ENCODE results near the gene ZNF141. TPM values are rescaled to one million over a fixed set of nuclear protein-coding genes. Genes with fewer than 3 reads are reported as not detected.
"Not testable (repeated sequence)": the region's sequence is repeated elsewhere in the genome, so short reads cannot be mapped to it uniquely, and the experiment has no call there.

ZNF141 gene
- total RNA-seq, 1 donor from 2014 or later, result 10.3 TPM

- Histone ChIP-seq H3K4me3 (ENCODE audit: insufficient read depth, low read depth, low read length) (no peak overlapping the region), H3K27me3 (ENCODE audit: insufficient read depth, low read length) (no peaks in the 10 kb centered on the region), H4K20me1 (ENCODE audit: insufficient read depth, low read length) (no peaks in the 10 kb centered on the region), H3K9me3 (ENCODE audit: insufficient read depth, low read depth, low read length) (peaks cover 43% of the 10 kb centered on the region), H3K9ac (ENCODE audit: low read length) (no peak overlapping the region), H3K36me3 (ENCODE audit: insufficient read depth, low read length) (no peaks in the 10 kb centered on the region), H2AFZ (ENCODE audit: low read depth, low read length) (peak overlapping the region; percentile 10), H3K4me1 (ENCODE audit: insufficient read depth, low read length) (no peaks in the 10 kb centered on the region), H3K27ac (ENCODE audit: low read depth, low read length) (no peak overlapping the region), H3K79me2 (ENCODE audit: insufficient read depth, low read length) (no peaks in the 10 kb centered on the region), H3K4me2 (ENCODE audit: low read length) (no peak overlapping the region)
- FAIRE-seq (no peak), DNase-seq (ENCODE audit: low read depth) (no peak)
- no peak for TF ChIP-seq EZH2 (IDR thresholded peaks at IDR 0.05; ENCODE audit: insufficient read depth, low read length)
- TF ChIP-seq, protein P1, sequence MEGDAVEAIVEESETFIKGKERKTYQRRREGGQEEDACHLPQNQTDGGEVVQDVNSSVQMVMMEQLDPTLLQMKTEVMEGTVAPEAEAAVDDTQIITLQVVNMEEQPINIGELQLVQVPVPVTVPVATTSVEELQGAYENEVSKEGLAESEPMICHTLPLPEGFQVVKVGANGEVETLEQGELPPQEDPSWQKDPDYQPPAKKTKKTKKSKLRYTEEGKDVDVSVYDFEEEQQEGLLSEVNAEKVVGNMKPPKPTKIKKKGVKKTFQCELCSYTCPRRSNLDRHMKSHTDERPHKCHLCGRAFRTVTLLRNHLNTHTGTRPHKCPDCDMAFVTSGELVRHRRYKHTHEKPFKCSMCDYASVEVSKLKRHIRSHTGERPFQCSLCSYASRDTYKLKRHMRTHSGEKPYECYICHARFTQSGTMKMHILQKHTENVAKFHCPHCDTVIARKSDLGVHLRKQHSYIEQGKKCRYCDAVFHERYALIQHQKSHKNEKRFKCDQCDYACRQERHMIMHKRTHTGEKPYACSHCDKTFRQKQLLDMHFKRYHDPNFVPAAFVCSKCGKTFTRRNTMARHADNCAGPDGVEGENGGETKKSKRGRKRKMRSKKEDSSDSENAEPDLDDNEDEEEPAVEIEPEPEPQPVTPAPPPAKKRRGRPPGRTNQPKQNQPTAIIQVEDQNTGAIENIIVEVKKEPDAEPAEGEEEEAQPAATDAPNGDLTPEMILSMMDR (IDR thresholded peaks at IDR 0.05; ENCODE audit: insufficient read depth, low read depth, low read length), result no peak
- Mint-ChIP-seq H3K4me3 (ENCODE audit: unreplicated experiment) (no peak overlapping the region), H3K27ac (ENCODE audit: unreplicated experiment) (no peak overlapping the region), H3K27me3 (ENCODE audit: low read depth, unreplicated experiment) (no peaks in the 10 kb centered on the region), H3K4me1 (ENCODE audit: low read depth, unreplicated experiment) (no peaks in the 10 kb centered on the region), H3K36me3 (ENCODE audit: low read depth, unreplicated experiment) (peaks cover 22% of the 10 kb centered on the region), H3K9me3 (ENCODE audit: unreplicated experiment) (peaks cover 55% of the 10 kb centered on the region)
Measured at GRCh38 chr4:385934-386707, 48.5 kb downstream of the ZNF141 start.

- Mint-ChIP-seq H3K4me3 (ENCODE audit: unreplicated experiment) (no peak overlapping the region), H3K27ac (ENCODE audit: unreplicated experiment) (no peak overlapping the region), H3K9me3 (ENCODE audit: unreplicated experiment) (peaks cover 50% of the 10 kb centered on the region), H3K4me1 (ENCODE audit: low read depth, unreplicated experiment) (no peaks in the 10 kb centered on the region), H3K36me3 (ENCODE audit: low read depth, unreplicated experiment) (peaks cover 21% of the 10 kb centered on the region), H3K27me3 (ENCODE audit: low read depth, unreplicated experiment) (no peaks in the 10 kb centered on the region)
- DNase-seq (ENCODE audit: low read depth), result no peak
- no peaks in the 10 kb centered on the region for H3K79me2 ChIP-seq (ENCODE audit: insufficient read depth, low read length)
- no peaks in the 10 kb centered on the region for H3K27me3 ChIP-seq (ENCODE audit: insufficient read depth, low read length)
- H3K27ac ChIP-seq (ENCODE audit: low read depth, low read length), result no peak overlapping the region
- H4K20me1 ChIP-seq (ENCODE audit: insufficient read depth, low read length), result no peaks in the 10 kb centered on the region
- no peak for FAIRE-seq
- H3K4me3 ChIP-seq (ENCODE audit: insufficient read depth, low read depth, low read length), result no peak overlapping the region
- H3K4me1 ChIP-seq (ENCODE audit: insufficient read depth, low read length), result no peaks in the 10 kb centered on the region
- H3K36me3 ChIP-seq (ENCODE audit: insufficient read depth, low read length), result no peaks in the 10 kb centered on the region
- peaks cover 43% of the 10 kb centered on the region for H3K9me3 ChIP-seq (ENCODE audit: insufficient read depth, low read depth, low read length)
- TF ChIP-seq, protein P1 (IDR thresholded peaks at IDR 0.05; ENCODE audit: insufficient read depth, low read depth, low read length), result no peak
- no peak for TF ChIP-seq EZH2 (IDR thresholded peaks at IDR 0.05; ENCODE audit: insufficient read depth, low read length)
- H3K4me2 ChIP-seq (ENCODE audit: low read length), result no peak overlapping the region
- peak overlapping the region; percentile 10 for H2AFZ ChIP-seq (ENCODE audit: low read depth, low read length)
- H3K9ac ChIP-seq (ENCODE audit: low read length), result no peak overlapping the region
Measured at GRCh38 chr4:386708-387105, 49.1 kb downstream of the ZNF141 start.

DNA sequence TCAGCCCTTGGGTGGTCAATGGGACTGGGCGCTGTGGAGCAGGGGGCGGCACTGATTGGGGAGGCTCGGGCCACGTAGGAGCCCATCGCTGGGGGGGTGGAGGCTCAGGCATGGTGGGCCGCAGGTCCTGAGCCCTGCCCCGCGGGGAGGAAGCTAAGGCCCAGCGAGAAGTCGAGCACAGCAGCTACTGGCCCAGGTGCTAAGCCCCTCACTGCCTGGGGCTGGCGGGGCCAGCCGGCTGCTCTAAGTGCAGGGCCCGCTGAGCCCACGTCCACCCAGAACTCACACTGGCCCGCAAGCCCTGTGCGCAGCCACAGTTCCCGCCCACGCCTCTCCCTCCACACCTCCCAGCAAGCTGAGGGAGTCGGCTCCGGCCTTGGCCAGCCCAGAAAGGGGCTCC lies 66.4 kb downstream of the ZNF141 start:
- Mint-ChIP-seq H3K27me3 (ENCODE audit: low read depth, unreplicated experiment) (no peaks in the 10 kb centered on the region), H3K4me3 (ENCODE audit: unreplicated experiment) (no peak overlapping the region), H3K4me1 (ENCODE audit: low read depth, unreplicated experiment) (no peaks in the 10 kb centered on the region), H3K9me3 (ENCODE audit: unreplicated experiment) (peaks cover 40% of the 10 kb centered on the region), H3K27ac (ENCODE audit: unreplicated experiment) (no peak overlapping the region), H3K36me3 (ENCODE audit: low read depth, unreplicated experiment) (peaks cover 14% of the 10 kb centered on the region)
- Histone ChIP-seq H2AFZ (ENCODE audit: low read depth, low read length) (no peak overlapping the region), H3K4me2 (ENCODE audit: low read length) (no peak overlapping the region), H3K4me3 (ENCODE audit: insufficient read depth, low read depth, low read length) (no peak overlapping the region), H3K36me3 (ENCODE audit: insufficient read depth, low read length) (no peaks in the 10 kb centered on the region), H3K9ac (ENCODE audit: low read length) (no peak overlapping the region), H4K20me1 (ENCODE audit: insufficient read depth, low read length) (no peaks in the 10 kb centered on the region), H3K27me3 (ENCODE audit: insufficient read depth, low read length) (no peaks in the 10 kb centered on the region), H3K27ac (ENCODE audit: low read depth, low read length) (no peak overlapping the region), H3K9me3 (ENCODE audit: insufficient read depth, low read depth, low read length) (peaks cover 12% of the 10 kb centered on the region), H3K79me2 (ENCODE audit: insufficient read depth, low read length) (no peaks in the 10 kb centered on the region), H3K4me1 (ENCODE audit: insufficient read depth, low read length) (no peaks in the 10 kb centered on the region)
- TF ChIP-seq, protein P1 (IDR thresholded peaks at IDR 0.05; ENCODE audit: insufficient read depth, low read depth, low read length), result no peak
- no peak for TF ChIP-seq EZH2 (IDR thresholded peaks at IDR 0.05; ENCODE audit: insufficient read depth, low read length)
- DNase-seq (ENCODE audit: low read depth) (no peak), FAIRE-seq (no peak)

GRCh38 chr4:408321-408720 lies 70.7 kb downstream of the ZNF141 start:
- not testable (repeated sequence) for FAIRE-seq; H4K20me1 ChIP-seq (ENCODE audit: insufficient read depth, low read length); H3K79me2 ChIP-seq (ENCODE audit: insufficient read depth, low read length); H2AFZ ChIP-seq (ENCODE audit: low read depth, low read length); H3K4me1 ChIP-seq (ENCODE audit: insufficient read depth, low read length); H3K36me3 ChIP-seq (ENCODE audit: insufficient read depth, low read length); H3K4me2 ChIP-seq (ENCODE audit: low read length); H3K27ac ChIP-seq (ENCODE audit: low read depth, low read length); H3K4me1 Mint-ChIP-seq (ENCODE audit: low read depth, unreplicated experiment); H3K9ac ChIP-seq (ENCODE audit: low read length); DNase-seq (ENCODE audit: low read depth); H3K4me3 Mint-ChIP-seq (ENCODE audit: unreplicated experiment); H3K4me3 ChIP-seq (ENCODE audit: insufficient read depth, low read depth, low read length); H3K27me3 Mint-ChIP-seq (ENCODE audit: low read depth, unreplicated experiment); H3K27me3 ChIP-seq (ENCODE audit: insufficient read depth, low read length)
- Mint-ChIP-seq H3K9me3 (ENCODE audit: unreplicated experiment) (peaks cover 54% of the 10 kb centered on the region), H3K27ac (ENCODE audit: unreplicated experiment) (peak overlapping the region; percentile 43), H3K36me3 (ENCODE audit: low read depth, unreplicated experiment) (peaks cover 14% of the 10 kb centered on the region)
- H3K9me3 ChIP-seq (ENCODE audit: insufficient read depth, low read depth, low read length), result peaks cover 14% of the 10 kb centered on the region

Data from astrocyte (in vitro differentiated cells and primary cell).